Mesothelial cell of epicardium (in vitro differentiated cells): ENCODE results near the gene TMEM132C. TPM values are rescaled to one million over a fixed set of nuclear protein-coding genes. Genes with fewer than 3 reads are reported as not detected.
"Not testable (repeated sequence)": the region's sequence is repeated elsewhere in the genome, so short reads cannot be mapped to it uniquely, and the experiment has no call there.

ENCODE experiments used
- DNase-seq, 2 experiments: peaks; one replicate each; pipeline ENCODE4 v3.0.0; 2021; ENCODE audit warnings: low spot score in 2 of 2; ENCODE audit not compliant: unreplicated experiment in 2 of 2
- H3K27ac Mint-ChIP-seq: 2 replicates; pipeline ENCODE4 v1.8.0; 2021; ENCODE audit warnings: mixed read lengths
- H3K27me3 Mint-ChIP-seq: 2 replicates; pipeline ENCODE4 v1.8.0; 2021; ENCODE audit warnings: low read depth, mixed read lengths
- H3K36me3 Mint-ChIP-seq: 2 replicates; pipeline ENCODE4 v1.8.0; 2021; ENCODE audit warnings: mixed read lengths
- H3K4me1 Mint-ChIP-seq: 2 replicates; pipeline ENCODE4 v1.8.0; 2021; ENCODE audit warnings: mixed read lengths
- H3K4me3 Mint-ChIP-seq: 2 replicates; pipeline ENCODE4 v1.8.0; 2021; ENCODE audit warnings: mild to moderate bottlenecking, moderate library complexity, mixed read lengths
- H3K9me3 Mint-ChIP-seq: 2 replicates; pipeline ENCODE4 v1.8.0; 2021; ENCODE audit warnings: mixed read lengths
- CTCF ChIP-seq: fragments of 200-600 bp; sonication (generic); IDR thresholded peaks from one replicate; pipeline ENCODE4 v1.5.0; 2021; ENCODE audit warnings: antibody characterized with exemption; ENCODE audit not compliant: unreplicated experiment
- total RNA-seq: library from RNA; stranded (reverse); gene quantifications from 3 replicates; pipeline ENCODE4 v1.2.1, GENCODE V29; 2021

Gene TMEM132C
- total RNA-seq, 1 donor from 2014 or later = 25.5 TPM

- DNase-seq = no peak
Observed at GRCh38 chr12:128240745-128241144, 26.2 kb upstream of the TMEM132C start.

GRCh38 chr12:128245121-128245520 is 21.8 kb upstream of the TMEM132C start:
- Mint-ChIP-seq H3K36me3 (no peaks in the 10 kb centered on the region), H3K27ac (no peak overlapping the region), H3K4me1 (no peaks in the 10 kb centered on the region), H3K27me3 (peaks cover 8% of the 10 kb centered on the region), H3K4me3 (no peak overlapping the region), H3K9me3 (peaks cover 5% of the 10 kb centered on the region)
- no peak for DNase-seq
- no peak for TF ChIP-seq CTCF

More at GRCh38 chr12:128240745-128241144, 26.2 kb upstream of the TMEM132C start:
- no peaks in the 10 kb centered on the region for H3K27me3 Mint-ChIP-seq
- no peaks in the 10 kb centered on the region for H3K4me1 Mint-ChIP-seq
- H3K36me3 Mint-ChIP-seq = no peaks in the 10 kb centered on the region
- peaks cover 9% of the 10 kb centered on the region for H3K9me3 Mint-ChIP-seq
- TF ChIP-seq CTCF = no peak
- no peak overlapping the region for H3K4me3 Mint-ChIP-seq
- no peak overlapping the region for H3K27ac Mint-ChIP-seq

- H3K27me3 Mint-ChIP-seq = peaks cover 16% of the 10 kb centered on the region
- TF ChIP-seq CTCF = no peak
- H3K4me3 Mint-ChIP-seq = no peak overlapping the region
- H3K4me1 Mint-ChIP-seq = no peaks in the 10 kb centered on the region
- no peaks in the 10 kb centered on the region for H3K36me3 Mint-ChIP-seq
- no peak overlapping the region for H3K27ac Mint-ChIP-seq
- H3K9me3 Mint-ChIP-seq = peaks cover 5% of the 10 kb centered on the region
- no peak for DNase-seq
Observed at GRCh38 chr12:128245905-128246304, 21.1 kb upstream of the TMEM132C start.

GRCh38 chr12:128250096-128250495 is 16.9 kb upstream of the TMEM132C start:
- H3K9me3 Mint-ChIP-seq = peaks cover 3% of the 10 kb centered on the region
- H3K27ac Mint-ChIP-seq = no peak overlapping the region
- DNase-seq = no peak
- H3K27me3 Mint-ChIP-seq = peaks cover 19% of the 10 kb centered on the region
- H3K4me1 Mint-ChIP-seq = no peaks in the 10 kb centered on the region
- H3K36me3 Mint-ChIP-seq = no peaks in the 10 kb centered on the region
- H3K4me3 Mint-ChIP-seq = no peak overlapping the region
- TF ChIP-seq CTCF = no peak

- not testable (repeated sequence) for H3K4me1 Mint-ChIP-seq, H3K27ac Mint-ChIP-seq, DNase-seq, H3K4me3 Mint-ChIP-seq, H3K9me3 Mint-ChIP-seq, H3K36me3 Mint-ChIP-seq
- H3K27me3 Mint-ChIP-seq = peaks cover 24% of the 10 kb centered on the region
Observed at GRCh38 chr12:128253829-128254228, 13.1 kb upstream of the TMEM132C start.

- TF ChIP-seq CTCF = no peak
- peaks cover 1% of the 10 kb centered on the region for H3K4me1 Mint-ChIP-seq
- peaks cover 40% of the 10 kb centered on the region for H3K27me3 Mint-ChIP-seq
- DNase-seq = no peak
- H3K9me3 Mint-ChIP-seq = peaks cover 7% of the 10 kb centered on the region
- H3K27ac Mint-ChIP-seq = no peak overlapping the region
- H3K4me3 Mint-ChIP-seq = no peak overlapping the region
- no peaks in the 10 kb centered on the region for H3K36me3 Mint-ChIP-seq
Observed at GRCh38 chr12:128258866-128259555, 8.0 kb upstream of the TMEM132C start.
